GM21723 (cell line): Measurements from ENCODE around the gene GXYLT2.
"Not testable (repeated sequence)": the region's sequence is repeated elsewhere in the genome, so short reads cannot be mapped to it uniquely, and the experiment has no call there.

Experiments used
- ATAC-seq: cut with Tn5 transposase; IDR thresholded peaks from one replicate; pipeline ENCODE4 v1.9.1; 2021; ENCODE audit warnings: mild to moderate bottlenecking, moderate library complexity; ENCODE audit not compliant: unreplicated experiment

GXYLT2 gene

DNA sequence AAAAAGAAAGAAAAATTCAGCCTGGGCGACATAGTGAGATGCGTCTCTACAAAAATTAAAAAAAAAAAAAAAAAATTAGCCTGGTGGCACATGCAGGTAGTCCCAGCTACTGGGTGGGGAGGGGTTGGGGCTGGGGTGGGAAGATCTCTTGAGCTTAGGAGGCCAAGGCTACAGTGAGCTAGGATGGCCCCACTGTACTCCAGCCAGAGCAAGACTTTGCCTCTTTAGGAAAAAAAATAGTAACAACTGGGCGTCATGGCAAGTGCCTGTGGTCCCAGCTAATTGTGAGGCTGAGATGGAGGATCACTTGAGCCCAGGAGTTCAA, 84.8 kb downstream of the GXYLT2 start:
- ATAC-seq = no peak

DNA sequence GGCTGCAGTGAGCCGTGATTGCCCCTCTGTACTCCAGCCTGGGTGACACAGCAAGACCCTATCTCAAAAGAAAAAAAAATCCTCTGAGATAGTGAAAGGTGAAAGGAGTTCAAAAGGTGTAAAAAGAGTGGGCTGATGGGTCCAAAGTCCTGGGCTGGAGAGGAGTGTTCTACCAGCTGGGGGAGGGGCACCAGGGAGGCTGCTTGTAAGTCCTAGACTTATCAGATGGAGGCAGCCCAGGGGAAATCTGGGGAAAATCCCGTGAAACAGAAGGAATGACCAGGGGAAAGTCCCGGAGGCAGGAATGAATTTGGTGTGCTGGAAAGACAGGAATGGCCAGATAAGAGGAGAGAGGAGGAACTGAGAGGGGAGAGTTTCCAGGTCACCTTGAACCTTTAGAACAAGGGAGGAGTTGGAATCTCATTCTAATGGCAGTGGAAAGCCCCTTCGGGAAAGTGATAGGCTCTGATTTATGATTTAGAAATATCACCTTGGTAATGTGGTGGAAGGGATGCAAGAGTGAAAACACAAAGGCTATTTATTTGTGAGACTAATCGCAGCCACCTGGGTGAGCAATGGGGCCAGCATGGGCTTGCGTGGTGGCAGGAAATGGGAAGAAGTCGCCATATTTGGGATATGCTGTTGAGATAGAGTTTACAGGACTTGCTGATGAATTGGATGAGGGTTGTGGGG, 85.3 kb downstream of the GXYLT2 start:
- no peak for ATAC-seq

DNA sequence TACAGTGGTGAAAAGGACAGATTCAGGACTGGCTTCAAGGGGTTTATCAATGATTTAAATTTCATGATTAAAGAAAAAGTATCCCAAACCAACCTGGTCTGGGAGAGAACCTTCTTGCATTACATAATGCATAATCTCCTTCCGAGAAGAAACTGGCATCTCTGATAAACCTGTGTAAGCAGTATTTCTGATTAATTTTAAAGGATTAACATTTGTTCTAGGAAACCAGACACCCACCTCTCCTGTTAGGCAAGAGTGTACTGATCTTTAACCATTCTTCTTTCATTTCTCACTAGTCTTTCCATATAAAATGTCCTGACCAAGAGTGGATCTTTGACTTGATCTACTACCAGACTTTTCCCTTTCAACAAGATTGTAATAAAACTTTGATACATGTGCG, 85.9 kb downstream of the GXYLT2 start:
- no peak for ATAC-seq

DNA sequence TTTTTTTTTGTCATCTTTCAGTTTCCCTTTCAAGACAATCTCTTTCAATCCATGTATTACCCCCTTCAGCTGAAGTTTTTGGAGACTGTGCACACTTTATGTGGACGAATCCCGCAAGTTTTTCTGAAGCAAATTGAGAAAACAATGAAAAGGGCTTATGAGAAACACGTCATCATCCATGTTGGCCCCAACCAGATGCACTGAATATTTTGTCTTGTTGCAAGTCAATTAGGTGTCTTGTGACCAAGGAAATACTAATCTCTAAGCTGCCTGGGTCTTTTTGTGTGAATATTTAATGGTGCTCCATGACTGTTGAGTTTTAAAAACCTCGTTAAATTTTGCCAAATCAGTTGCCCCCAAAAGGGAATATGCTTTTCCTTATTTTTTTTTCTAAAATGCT, 87.1 kb downstream of the GXYLT2 start:
- no peak for ATAC-seq

DNA sequence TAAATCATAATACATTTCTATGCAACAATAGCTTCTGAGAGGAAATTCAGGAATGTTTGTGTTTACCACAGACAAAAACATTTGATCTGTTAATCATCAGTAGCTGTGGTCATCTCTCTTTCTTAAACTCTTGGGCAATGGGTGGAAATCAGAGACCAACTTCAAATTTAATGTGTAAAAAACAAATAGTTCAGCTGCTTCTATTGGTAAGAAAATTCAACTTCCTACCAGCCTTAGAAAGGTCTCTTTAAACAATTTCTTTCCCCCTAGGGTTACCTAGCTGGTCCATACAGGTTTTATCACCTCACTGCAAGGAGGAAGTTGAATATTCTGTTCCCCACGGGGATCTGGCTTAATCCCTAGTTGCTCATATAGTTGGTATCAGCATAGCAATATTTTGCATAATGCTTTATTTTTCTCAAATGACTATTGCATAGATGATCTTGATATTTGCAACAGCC, 88.5 kb downstream of the GXYLT2 start:
- ATAC-seq = no peak

DNA sequence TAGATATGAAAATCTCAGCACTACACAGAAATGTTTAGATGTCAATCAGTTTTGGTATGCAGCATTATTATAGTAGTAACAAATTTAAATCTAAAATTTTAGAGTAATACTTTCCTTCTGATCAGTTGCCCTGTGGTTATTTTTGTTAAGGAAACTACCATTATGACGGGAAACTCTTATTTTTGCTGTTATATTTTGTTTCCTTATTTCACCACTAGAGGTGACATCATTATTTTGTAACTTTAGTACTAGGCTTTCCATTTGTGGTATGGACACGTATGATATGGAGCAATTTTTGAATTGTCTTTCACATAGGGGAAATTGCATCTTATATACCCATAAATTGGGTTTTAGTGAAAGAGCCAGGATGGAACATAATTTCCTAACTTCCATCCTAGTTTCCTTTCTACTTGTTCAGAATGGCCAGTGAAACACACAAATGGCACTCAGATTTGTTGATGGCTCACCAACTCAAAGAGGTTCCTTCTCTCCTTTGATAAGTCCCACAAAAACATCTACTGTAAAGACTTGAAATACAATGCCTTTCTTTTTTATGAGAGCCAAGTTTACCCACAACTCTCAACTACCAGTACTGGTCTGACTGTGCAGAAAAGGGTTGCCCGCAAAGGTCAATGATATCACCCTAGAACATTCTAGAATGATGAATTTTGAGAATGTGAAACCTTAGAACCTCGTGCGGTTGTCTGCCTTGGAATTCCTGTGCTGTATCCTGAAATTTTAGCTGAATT, 89.4 kb downstream of the GXYLT2 start:
- ATAC-seq = peak; percentile 76

DNA sequence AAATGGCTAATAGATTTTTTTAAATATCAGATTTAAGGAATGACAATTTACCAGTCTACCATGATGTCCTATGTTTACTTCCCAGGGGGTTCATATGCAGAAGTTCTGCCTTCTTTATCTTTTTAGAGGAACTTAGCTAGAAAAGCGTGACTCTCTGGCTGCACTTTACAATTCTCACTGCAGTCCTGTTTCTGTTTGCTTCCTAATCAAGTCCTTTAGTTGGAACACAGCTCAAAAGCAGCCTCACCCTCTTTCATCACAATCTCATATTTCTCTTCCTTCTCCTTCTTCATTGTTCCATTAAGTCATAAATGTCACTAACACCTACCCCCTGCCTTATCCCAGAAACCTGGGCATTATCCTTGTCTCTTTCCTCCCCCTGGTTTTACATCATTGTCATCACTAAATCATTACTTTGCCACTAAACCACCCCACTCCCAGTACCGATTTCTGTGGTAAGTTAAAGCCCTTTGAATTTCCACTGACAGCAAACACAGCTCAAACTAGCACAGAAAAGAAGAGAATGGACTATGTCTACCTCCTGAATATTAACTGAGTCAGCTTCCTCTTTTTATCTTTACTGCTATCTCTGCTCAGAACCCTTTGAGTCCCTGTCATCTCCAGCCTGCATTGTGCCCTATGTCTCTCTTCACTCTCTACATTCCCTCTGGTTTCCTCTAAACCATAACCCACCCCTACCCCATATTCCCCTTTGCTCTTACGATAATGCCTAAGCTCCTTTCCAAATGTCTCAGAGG, 94.9 kb downstream of the GXYLT2 start:
- no peak for ATAC-seq

DNA sequence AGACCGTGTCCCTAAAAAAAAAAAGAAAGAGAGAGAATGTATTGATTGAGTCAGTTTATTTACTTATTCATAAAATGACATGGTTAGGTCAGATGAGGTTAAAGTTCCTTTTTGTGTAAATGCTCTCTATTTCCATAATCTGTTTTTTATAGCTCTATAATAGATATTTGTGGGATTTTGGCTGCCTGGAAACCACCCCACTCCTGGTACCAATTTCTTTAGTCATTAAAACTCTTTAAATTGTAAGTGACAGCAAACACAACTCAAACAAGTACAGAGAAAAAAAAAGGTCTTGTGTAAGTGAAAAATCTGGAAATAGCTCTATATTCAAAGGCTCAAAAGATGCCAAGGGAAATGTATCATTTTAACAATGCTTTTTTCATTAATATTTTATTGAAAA, 97.7 kb downstream of the GXYLT2 start:
- ATAC-seq = no peak

DNA sequence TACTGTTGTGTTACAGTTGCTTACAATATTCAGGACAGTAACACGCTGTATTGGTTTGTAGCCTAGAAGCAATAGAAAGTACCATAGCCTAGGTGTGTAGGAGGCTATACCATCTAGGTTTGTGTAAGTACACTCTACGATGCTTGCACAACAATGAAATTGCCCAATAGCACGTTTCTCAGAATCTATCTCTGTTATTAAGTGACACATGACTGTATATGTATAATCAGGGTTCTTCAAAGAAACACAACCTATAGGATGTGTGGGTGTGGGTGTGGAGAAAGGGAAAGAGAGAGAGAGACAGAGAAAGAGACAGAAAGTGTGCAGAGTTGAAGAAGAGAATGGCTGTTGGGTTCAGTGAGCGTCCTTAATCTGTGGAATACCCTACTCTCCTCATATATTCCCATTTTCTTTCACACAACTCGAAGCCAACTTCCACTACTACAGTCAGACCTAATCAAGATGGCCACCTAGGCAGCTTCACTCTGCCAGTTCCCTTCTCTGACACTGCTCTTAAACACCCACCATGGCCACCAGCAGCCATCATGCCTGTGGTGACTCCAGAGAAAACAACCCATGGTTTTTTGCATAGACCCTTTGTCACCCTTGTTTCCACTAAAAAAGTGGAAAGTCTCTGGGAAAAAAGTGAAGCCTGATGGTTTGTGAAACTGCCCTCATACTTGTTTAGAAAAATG, 103.0 kb downstream of the GXYLT2 start:
- no peak for ATAC-seq

DNA sequence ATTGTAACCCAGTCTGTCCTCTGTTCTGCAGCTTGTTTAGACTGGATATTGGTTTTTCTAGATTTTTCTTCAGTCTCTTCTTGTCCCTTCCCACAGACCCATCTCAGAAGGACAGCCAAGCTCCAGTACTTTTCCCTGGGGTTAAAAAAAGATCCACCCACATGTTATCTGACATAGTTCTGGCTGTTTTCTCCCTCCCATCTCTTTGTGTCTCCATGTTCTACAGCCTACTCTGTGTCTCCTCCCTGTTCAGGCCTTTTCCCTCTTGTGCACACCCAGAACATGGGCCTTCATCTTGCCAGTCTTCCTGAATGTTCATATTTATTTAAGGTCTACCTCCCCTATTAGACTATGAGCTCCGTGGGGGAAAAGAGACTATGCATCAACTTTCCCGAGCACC, 103.7 kb downstream of the GXYLT2 start:
- no peak for ATAC-seq

DNA sequence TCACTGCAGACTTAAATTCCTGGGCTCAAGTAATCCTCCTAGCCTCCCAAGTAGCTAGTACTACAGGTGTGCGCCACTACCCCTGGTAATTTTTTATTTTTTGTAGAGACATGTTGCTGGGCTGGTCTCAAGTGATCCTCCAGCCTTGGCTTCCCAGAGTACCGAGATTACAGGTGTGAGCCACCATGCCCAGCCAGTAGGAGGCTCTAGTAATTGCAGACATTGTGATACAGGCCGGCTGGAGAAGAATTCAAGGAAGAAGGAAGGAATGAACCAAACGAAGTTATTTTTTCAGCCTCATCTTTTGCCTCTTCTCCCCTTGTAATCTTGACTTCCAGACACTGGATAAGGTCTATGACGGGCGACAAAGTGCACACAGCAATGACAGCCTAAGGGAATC, 105.5 kb downstream of the GXYLT2 start:
- ATAC-seq = no peak

DNA sequence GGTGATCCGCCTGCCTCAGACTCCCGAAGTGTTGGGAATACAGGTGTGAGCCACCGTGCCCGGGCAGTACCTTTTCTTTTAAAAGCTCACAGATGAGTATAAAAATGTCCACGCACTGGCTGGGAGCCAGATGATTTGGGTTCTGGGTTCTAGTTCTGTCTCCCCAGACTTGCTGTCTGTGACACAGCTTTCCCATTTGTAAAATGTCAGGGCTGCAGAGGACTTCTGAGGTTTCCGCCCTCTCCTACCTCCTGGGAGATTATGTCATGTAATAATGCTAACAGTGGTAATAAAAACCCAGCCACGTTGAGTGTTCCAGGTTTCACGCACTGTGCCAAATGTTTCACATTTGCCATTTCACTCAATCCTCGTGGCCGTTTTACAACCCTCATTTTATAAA, 107.5 kb downstream of the GXYLT2 start:
- no peak for ATAC-seq

DNA sequence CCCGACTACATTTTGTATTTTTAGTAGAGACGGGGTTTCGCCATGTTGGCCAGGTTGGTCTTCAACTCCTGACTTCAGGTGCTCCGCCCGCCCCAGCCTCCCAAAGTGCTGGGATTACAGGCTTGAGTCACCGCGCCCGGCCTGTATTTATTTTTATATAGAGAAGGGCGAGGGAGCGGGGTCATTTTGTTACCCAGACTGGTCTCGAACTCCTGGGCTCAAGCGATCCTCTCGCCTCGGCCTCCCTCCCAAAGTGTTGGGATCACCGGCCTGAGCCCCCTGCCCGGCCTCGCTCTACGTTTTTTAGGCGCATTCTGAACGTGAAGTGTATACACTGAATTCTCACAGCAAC, 108.3 kb downstream of the GXYLT2 start:
- no peak for ATAC-seq

DNA sequence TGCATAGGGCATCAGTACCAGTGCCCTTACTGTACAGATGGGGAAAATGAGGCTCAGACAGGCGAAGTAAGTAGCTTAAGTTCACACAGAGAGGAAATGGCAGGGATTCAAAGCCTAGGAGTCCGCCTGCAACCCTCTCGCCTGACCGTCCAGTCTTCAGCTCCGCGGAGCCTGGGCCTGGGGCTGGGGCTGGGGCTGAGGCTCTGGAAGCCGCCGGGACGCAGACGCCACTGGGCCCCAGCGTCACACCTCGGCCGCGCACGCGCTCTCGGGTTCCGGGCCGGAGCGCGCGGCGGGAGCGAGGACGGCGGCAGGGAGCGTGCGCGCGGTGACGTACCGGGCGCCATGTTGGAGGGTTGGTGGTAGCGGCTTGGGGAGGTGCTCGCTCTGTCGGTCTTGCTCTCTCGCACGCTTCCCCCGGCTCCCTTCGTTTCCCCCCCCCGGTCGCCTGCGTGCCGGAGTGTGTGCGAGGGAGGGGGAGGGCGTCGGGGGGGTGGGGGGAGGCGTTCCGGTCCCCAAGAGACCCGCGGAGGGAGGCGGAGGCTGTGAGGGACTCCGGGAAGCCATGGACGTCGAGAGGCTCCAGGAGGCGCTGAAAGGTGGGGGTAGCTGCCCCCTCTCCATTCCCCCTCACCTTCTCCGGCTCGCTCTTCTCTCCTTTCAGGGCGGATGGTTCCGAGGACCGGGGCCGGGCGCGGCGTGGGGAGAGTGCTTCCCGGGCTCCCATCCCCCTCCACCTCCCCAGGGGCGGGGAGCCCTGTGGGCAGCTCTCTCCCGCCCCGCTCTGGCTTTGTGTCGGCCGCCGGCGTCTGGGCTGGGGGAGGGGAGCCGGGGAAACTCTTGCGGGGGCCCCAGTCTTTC, 108.9 kb downstream of the GXYLT2 start, which contains the start of gene PPP4R2:
Gene PPP4R2 (plus strand): TSS at position 339 of the 861 bp plus-strand sequence. CDS start 227 bp downstream, at position 566.
- ATAC-seq = peak; percentile 89

DNA sequence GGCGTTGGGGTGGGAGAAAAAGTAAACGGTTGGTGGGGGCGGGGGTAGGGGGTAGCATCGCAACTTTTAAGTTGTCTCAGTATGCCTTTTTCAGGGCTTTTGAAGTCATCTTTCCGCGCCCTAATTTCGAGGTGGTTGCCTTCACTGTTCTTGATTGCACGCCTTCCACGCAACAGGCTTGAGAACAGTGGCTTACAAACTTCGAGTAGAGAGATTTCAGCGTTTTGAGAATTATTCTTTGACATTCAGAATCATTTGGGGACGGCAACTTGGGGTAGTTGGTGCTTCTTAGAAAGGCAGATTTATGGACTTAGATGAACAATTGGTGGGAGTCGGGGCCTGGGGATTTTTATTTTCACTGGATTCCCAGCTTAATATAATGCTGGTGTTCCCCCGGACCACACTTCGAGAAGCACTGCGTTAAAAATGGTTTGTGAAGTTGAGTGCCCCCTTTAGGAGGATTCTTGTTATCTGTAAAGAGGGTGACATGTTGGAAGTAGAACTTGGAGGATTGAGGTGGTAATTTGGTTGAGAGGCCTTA, 109.6 kb downstream of the GXYLT2 start:
- peak; percentile 38 for ATAC-seq

DNA sequence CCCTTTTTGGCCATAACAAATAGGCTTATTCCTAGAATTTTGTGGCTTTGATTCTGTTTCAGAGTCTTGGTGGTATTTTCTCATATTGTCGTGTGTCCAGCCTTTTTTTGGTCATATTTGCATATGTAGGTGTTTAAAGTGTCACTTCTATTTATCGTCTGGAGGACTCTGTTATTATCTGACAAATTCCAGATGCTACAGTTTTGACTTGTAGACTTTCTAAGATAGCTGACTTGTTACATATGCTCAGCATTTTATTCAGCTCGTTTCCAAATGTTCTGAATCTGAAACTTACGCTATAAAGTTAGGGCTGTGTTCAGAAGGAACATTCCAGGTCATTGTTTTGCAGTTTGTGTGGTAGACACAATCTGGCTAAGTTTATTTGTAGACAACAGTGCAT, 110.6 kb downstream of the GXYLT2 start:
- no peak for ATAC-seq

DNA sequence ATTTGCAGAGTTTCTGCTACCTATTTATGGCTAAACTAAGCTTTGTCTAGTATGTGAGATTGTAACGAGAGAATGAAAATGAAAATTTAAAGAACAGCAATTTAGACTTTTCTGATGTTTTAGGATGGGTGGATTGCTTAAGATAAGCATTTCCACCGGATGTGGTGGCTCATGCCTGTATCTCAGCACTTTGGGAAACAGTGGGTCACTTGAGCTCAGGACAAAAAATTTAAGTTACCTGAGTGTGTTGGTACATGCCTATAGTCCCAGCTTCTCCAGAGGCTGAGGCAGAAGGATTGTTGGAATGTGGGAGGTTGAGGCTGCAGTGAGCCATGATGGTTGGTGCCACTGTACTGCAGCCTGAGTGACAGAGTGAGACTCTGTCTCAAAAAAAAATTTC, 112.1 kb downstream of the GXYLT2 start:
- no peak for ATAC-seq

DNA sequence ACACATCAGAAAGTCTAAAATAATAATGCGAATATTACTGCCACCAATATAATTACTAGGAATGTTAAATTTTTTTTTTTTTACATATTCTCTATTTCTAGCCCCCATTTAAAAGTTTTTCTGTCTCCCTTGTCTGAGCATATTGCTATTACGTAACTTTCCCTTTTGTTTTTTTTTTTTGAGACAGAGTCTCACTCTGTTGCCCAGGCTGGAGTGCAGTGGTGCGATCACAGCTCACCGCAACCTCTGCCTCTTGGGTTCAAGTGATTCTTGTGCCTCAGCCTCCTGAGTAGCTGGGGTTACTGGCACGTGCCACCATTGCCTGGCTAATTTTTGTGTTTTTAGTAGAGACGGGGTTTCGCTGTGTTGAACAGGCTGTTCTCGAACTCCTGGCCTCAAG, 115.2 kb downstream of the GXYLT2 start:
- not testable (repeated sequence) for ATAC-seq

DNA sequence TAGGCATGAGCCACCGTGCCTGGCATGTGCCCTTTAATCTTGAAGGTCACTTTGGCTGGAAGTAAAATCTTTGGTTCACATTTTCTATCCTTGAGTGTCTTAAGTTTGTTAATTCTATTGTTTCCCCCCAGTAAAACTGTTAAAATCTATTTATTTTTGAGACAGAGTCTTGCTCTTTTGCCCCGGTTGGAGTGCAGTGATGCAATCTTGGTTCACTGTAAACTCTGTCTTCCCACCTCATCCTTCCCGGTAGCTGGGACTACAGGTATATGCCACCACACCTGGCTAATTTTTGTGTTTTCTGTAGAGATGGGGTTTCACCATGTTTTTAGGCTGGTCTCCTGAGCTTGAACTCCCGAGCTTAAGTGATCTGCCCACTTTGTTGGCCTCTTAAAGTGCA, 116.5 kb downstream of the GXYLT2 start:
- ATAC-seq = no peak
